Amniotic epithelial cell (primary cell): Measurements from ENCODE around the gene LSG1.

Source experiments
- DNase-seq: peaks from one replicate; pipeline ENCODE4 v3.0.0-alpha.2; 2010; ENCODE audit warnings: low read depth

Gene LSG1

GRCh38 chr3:194686816-194687637, 15.0 kb upstream of the LSG1 start:
- peak; percentile 43 for DNase-seq

GRCh38 chr3:194686414-194686815, 14.4 kb upstream of the LSG1 start:
- DNase-seq = no peak

GRCh38 chr3:194685718-194686413, 13.9 kb upstream of the LSG1 start, which contains the start of gene FAM43A:
Gene FAM43A (plus strand): TSS chr3:194685883. CDS start chr3:194686827, 944 bp downstream.
- DNase-seq = peak; percentile 87

GRCh38 chr3:194685065-194685717, 13.2 kb upstream of the LSG1 start:
- DNase-seq = no peak

GRCh38 chr3:194683380-194683779, 11.4 kb upstream of the LSG1 start:
- no peak for DNase-seq

GRCh38 chr3:194682694-194683310, 10.8 kb upstream of the LSG1 start:
- peak; percentile 85 for DNase-seq

- DNase-seq = no peak
Observed at GRCh38 chr3:194682189-194682693, 10.2 kb upstream of the LSG1 start.

GRCh38 chr3:194680888-194681615, 9.1 kb upstream of the LSG1 start:
- DNase-seq = no peak

- no peak for DNase-seq
Observed at GRCh38 chr3:194676471-194676870, 4.5 kb upstream of the LSG1 start.

- DNase-seq = no peak
Observed at GRCh38 chr3:194675680-194676079, 3.7 kb upstream of the LSG1 start.

GRCh38 chr3:194675081-194675640, 3.2 kb upstream of the LSG1 start:
- no peak for DNase-seq

GRCh38 chr3:194673761-194674160, 1.8 kb upstream of the LSG1 start:
- no peak for DNase-seq

GRCh38 chr3:194672876-194673275, 885 bp upstream of the LSG1 start:
- DNase-seq = no peak

- peak; percentile 37 for DNase-seq
Observed at GRCh38 chr3:194671511-194671899, 486 bp downstream of the LSG1 start.

- peak; percentile 36 for DNase-seq
Observed at GRCh38 chr3:194667363-194667762, 4.6 kb downstream of the LSG1 start.

- peak; percentile 44 for DNase-seq
Observed at GRCh38 chr3:194664857-194665256, 7.1 kb downstream of the LSG1 start.

GRCh38 chr3:194661946-194662345, 10.0 kb downstream of the LSG1 start:
- no peak for DNase-seq

- peak; percentile 50 for DNase-seq
Observed at GRCh38 chr3:194661374-194661773, 10.6 kb downstream of the LSG1 start.

GRCh38 chr3:194659778-194660177, 12.2 kb downstream of the LSG1 start:
- no peak for DNase-seq

- DNase-seq = no peak
Observed at GRCh38 chr3:194658477-194659242, 13.3 kb downstream of the LSG1 start.
